ENCODE results near the gene EDARADD.
"Not testable (repeated sequence)": the region's sequence is repeated elsewhere in the genome, so short reads cannot be mapped to it uniquely, and the experiment has no call there.

EDARADD gene

DNA sequence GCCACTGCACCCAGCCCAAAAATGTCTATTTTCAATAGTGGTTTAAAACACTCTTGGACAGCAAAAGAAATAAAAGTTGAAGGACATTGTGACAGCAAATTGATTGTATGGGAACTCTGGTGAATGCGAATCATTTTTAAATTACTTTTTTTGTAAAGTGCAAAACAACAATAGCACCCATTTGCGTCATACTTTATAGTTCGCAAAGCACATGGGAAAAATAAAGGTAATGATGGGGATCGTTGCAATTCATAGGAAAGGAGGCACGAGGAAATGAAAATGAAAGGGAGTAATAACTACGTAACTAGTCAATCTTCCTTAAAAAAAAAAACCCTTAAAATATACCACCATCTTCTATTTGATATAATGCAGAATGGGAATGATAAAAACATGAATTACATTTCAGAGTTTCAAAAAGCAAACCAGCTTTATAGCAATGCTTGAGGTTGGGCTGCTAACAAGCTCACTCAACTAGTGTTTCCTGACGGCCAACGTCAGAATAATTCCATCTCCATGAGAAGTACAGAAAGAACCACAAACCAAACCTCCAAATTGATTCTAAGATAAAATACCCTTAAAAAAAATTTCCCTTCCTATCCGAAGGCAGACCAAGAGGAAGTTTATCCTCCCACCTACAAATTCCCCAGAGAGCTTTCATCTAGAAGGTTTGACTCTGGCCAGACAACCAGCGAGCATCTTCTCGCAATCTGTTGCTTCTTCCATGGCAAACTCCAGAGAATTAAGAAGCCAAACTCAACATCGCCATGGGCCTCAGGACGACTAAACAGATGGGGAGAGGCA is at the start of gene EDARADD:
Gene EDARADD (plus strand): TSS at position 606 of the 801 bp plus-strand sequence. CDS start 159 bp downstream, at position 765.
- no peak for DNase-seq

DNA sequence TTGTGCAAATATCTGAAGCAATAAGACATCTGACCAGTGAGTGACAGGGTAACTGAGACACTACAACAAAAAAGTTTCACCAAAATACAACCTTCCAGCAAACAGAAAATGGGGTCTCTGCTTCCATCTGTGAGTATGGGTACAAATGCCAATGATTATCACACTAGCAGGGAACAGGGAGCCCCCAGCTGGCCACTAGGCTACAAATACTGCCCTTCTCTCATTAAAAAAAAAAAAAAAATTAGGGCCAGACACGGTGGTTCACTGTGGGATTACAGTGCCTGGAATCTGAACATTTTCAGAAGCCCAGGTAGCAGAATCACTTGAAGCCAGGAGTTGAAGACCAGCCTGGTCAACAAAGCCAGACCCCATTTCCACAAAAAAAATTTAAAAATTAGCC is 48.4 kb upstream of the EDARADD start:
- DNase-seq: no peak

DNA sequence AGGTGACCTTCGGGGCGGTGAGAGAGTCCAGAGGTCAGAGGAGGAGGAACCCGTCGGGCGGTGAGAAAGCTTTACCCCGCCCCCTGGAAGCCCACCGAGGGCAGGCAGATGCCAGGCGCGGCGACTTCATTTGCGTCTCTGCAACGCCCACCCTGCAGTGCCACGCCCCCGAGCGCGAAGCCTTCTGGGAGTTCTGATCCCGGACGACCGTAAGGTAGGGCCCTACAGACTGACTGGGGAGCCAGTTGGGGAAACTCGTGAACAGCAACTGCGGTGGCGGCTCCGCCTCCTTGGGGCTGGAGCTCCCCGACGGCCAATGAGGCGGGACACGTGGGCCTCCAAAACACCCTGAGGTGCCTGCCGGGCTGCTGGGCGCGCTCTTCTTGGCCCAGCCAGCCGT is 46.0 kb upstream of the EDARADD start:
- no peak for DNase-seq

GRCh38 chr1:236350308-236350707 is 43.8 kb upstream of the EDARADD start:
- DNase-seq: no peak

DNA sequence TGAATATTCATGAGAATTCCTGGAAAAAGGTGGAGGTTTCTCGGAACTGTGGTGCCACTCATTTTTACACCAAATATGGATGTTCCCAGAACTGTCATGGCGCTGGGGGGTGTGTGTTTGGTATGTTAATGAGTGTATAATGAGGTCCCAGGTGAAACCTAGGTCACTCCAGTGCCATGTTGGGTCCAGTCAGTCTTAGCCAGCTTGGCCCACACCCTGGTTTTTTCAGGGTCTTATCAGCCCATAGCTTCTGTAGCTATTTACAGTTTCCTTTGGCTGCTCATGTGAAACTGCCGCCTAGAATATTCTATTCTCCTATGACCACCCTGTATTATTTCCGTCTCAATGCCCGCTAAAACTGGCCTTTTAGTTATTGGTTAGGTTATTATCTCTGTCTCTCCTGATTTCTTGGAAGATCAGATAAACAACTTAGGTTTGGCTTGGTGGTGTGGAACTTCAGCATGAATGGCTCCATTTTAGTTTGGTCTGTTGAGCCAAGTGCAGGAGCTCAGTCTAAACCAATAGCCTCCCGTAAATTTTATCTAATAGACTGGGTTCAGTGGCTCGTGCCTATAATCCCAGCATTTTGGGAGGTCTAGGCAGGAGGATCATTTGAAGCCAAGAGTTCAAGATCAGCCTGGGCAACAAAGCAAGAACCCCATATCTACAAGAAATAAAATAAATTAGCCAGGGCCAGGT is 42.1 kb upstream of the EDARADD start:
- DNase-seq: no peak

DNA sequence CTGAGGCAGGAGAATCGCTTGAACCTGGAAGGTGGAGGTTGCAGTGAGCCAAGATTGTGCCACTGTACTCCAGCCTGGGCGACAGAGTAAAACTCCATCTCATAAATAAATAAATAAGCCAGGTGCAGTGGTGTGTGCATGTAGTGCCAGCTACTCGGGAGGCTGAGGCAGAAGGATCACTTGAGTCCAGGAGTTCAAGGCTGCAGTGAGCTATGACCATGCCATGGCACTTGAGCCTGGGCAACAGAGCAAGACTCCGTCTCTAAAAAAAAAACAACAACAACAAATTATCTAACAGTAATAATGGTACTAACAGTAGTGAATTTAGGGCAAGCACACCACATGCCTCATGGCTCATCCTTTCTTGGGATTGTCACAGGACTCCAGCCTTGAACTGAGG is 41.3 kb upstream of the EDARADD start:
- not testable (repeated sequence) for DNase-seq

- no peak for DNase-seq
Measured at GRCh38 chr1:236353813-236354212, 40.3 kb upstream of the EDARADD start.

- no peak for DNase-seq
Measured at GRCh38 chr1:236354330-236355147, 39.5 kb upstream of the EDARADD start.

GRCh38 chr1:236356141-236356540 is 37.9 kb upstream of the EDARADD start:
- no peak for DNase-seq

GRCh38 chr1:236361909-236362590 is 32.0 kb upstream of the EDARADD start:
- no peak for DNase-seq

- no peak for DNase-seq
Measured at GRCh38 chr1:236363237-236363636, 30.8 kb upstream of the EDARADD start.

DNA sequence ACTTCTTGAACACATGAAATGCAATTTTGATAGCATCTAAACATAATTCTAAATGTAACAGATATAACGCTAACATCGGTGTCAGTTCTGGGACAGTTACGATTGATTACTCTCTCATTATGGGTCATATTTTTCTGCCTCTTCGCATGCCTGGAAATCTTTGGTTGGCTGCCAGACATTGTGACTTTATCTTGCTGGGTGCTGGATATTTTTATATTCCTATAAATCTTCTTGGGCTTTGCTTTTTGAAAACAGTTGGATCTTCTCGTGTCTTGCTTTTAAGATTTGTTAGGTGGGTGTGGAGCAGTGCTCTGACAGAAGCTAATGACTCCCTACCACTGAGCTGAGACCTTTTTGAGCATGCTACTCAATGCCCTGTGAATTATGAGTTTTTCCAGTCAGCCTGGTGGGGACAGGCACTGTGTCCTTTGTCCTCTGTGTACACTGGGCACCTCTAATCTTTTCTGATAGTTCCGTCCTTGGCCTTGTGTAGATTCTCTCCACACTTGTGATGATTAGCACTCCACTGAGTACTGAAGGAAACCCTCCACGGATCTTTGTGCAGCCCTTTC is 28.0 kb upstream of the EDARADD start:
- no peak for DNase-seq

DNA sequence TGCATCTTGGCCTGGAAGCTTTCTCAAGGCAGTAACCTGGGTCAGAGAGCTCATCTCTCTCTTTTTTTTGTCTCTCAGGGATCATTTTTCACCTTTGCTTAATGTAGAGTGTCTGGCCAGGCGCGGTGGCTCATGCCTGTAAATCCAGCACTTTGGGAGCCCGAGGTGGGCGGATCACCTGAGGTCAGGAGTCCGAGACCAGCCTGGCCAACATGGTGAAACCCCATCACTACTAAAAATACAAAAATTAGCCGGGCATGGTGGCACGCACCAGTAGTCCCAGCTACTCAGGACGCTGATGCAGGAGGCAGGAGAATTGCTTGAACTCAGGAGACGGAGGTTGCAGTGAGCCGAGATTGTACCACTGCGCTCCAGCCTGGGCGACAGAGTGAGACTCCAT is 27.4 kb upstream of the EDARADD start:
- DNase-seq: not testable (repeated sequence)

GRCh38 chr1:236370420-236370819 is 23.7 kb upstream of the EDARADD start:
- no peak for DNase-seq

GRCh38 chr1:236371083-236371482 is 23.0 kb upstream of the EDARADD start:
- DNase-seq: no peak

DNA sequence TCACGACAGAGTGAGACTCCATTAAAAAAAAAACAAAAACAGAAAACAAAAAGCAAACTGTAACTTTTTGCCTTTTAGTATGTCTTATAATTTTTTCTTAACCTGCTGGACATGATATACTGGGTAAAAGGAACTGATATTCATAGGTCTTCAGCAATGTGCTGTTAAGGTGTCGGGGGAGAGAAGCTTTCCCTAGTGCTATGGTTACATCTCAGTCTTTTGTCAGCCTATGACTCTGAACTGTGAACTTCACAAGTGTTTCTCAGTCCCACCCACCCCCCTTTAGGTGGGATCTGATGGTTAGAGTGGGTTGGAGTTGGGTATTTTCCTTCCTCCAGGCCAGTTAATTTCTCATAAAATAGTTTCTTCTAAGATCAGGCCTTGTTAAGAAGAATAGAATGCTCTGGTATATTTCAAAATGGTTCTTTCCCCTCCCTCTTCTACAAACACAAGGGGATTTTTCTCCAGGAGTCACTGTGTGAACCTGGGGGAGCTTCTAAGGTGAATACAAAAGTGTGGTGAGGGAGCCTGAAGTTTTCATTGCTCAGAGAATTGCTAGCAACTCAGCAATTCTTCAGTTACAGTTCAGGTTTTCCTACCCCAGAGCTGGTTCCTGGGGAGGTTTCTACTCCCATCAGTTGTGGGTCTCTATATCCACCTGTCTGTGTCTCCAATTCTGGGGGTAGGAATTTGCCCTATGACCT is 16.1 kb upstream of the EDARADD start:
- no peak for DNase-seq

DNA sequence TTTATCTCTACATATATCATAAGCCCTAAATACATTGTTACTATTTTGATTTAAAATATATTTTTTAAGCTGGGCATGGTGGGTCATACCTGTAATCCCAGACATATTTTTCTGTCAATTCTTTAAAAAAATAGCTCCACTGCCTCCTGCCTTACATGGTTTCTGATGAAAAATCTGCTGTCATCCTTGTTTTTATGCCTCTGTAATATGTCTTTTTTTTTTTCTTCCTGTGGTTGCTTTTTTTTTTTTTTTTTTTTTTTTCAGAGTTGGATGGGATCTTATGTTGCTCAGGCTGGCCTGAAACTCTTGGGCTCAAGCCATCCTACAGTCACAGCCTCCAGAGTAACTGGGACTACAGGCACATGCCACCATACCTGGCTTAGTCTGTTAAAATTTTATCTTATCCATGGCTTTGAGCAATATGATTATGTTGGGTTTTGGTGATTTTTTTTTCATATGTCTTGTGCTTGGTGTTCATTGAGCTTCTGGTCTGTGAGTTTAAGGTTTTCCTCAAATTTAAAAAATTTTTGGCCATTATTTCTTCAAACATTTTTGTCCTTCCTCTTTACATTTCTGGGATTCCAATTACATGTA is 12.4 kb upstream of the EDARADD start:
- no peak for DNase-seq

DNA sequence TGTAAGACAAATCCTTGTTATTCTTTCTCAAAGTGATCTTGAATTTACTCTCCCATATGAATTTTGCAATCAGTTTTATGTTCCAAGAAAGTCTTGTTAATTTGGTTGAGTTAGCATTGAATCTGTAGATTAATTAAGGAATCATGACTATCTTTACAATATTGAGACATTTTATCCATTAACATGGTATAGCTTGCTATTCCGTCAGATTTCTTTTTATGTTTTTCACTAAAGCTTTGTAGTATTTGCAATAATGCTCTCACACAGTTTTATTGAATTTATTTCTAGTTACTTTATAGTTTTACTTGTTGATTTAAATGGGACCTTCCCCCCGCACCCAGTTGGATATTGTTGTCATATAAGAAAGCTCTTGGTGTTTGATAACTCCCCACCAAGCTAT is 5.8 kb upstream of the EDARADD start:
- DNase-seq: no peak

GRCh38 chr1:236389253-236389652 is 4.8 kb upstream of the EDARADD start:
- no peak for DNase-seq

- no peak for DNase-seq
Measured at GRCh38 chr1:236391008-236391407, 3.1 kb upstream of the EDARADD start.

GRCh38 chr1:236392182-236392581 is 1.9 kb upstream of the EDARADD start:
- DNase-seq: no peak

DNA sequence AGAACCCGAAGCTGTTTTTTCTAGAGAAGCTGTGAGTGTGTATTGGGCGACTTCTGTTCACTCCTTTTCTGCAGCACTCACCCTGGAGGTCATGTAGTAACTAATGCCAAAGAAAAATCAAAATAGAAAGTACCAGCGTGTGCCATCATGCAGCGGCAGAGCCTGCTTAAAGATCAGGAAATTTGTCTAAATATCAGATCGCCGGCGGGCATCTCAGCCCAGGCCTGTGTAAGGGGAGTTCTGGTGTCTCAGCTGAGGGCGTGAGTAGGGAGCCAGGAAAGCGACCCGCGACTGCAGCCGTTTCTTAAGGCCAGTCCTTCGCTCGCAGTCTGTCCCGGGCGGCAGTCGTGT is 768 bp downstream of the EDARADD start:
- no peak for DNase-seq

All from SW 1271 (cell line).